Endothelial cell of umbilical vein (primary cell): ENCODE measurements around the gene TMEM270.

ENCODE experiments used
- EZH2 ChIP-seq: IDR thresholded peaks from 2 replicates; pipeline ENCODE4 v1.6.1; 2012; ENCODE audit warnings: borderline replicate concordance, low read depth, mild to moderate bottlenecking, moderate library complexity, low read length, inconsistent platforms; ENCODE audit not compliant: severe bottlenecking
- POLR2A ChIP-seq: IDR thresholded peaks from 2 replicates; pipeline ENCODE4 v1.6.1; 2012; ENCODE audit warnings: low read depth, mild to moderate bottlenecking, control low read depth, low read length
- POLR2AphosphoS5 ChIP-seq: IDR thresholded peaks from 2 replicates; pipeline ENCODE4 v1.6.1; 2012; ENCODE audit warnings: low read depth, mild to moderate bottlenecking, control low read depth, low read length, moderate library complexity; ENCODE audit not compliant: insufficient read depth
- TF ChIP-seq, protein P1 (sequence below), 2 donors: IDR thresholded peaks; 1 replicate in 1 of 2; 2 replicates in 1 of 2; pipeline ENCODE4 v1.5.1; 2011; ENCODE audit warnings: low read length in 2 of 2, mild to moderate bottlenecking in 2 of 2, moderate library complexity in 2 of 2, control low read depth in 1 of 2, inconsistent platforms in 1 of 2, low read depth in 1 of 2; ENCODE audit not compliant: insufficient read depth in 1 of 2; ENCODE audit errors: extremely low read depth in 1 of 2

DNA sequence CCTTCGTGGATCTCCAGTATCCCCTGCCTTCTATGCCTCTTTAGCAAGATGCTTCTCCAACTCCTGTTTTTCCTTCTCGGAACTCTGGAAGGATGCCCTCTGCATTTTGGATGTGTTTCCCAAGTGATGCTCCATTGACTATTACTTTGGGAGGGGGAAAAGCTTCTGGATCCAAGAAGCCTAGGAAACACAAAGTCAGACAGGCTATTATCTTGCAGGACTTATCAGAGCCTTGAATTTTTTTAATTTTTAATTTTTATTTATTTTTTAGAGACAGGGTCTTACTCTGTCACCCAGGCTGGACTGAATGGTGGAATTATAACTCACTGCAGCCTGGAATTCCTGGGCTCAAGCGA, 21.1 kb downstream of the TMEM270 start:
- TF ChIP-seq POLR2A (no peak), EZH2 (no peak), POLR2AphosphoS5 (no peak)
- TF ChIP-seq, protein P1, sequence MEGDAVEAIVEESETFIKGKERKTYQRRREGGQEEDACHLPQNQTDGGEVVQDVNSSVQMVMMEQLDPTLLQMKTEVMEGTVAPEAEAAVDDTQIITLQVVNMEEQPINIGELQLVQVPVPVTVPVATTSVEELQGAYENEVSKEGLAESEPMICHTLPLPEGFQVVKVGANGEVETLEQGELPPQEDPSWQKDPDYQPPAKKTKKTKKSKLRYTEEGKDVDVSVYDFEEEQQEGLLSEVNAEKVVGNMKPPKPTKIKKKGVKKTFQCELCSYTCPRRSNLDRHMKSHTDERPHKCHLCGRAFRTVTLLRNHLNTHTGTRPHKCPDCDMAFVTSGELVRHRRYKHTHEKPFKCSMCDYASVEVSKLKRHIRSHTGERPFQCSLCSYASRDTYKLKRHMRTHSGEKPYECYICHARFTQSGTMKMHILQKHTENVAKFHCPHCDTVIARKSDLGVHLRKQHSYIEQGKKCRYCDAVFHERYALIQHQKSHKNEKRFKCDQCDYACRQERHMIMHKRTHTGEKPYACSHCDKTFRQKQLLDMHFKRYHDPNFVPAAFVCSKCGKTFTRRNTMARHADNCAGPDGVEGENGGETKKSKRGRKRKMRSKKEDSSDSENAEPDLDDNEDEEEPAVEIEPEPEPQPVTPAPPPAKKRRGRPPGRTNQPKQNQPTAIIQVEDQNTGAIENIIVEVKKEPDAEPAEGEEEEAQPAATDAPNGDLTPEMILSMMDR (IDR thresholded peaks at IDR 0.05; ENCODE audit: extremely low read depth in 1 of 2, insufficient read depth in 1 of 2, low read depth in 1 of 2, low read length in 2 of 2) = no peak
